ENCODE results near the gene COL8A2.

COL8A2 gene

DNA sequence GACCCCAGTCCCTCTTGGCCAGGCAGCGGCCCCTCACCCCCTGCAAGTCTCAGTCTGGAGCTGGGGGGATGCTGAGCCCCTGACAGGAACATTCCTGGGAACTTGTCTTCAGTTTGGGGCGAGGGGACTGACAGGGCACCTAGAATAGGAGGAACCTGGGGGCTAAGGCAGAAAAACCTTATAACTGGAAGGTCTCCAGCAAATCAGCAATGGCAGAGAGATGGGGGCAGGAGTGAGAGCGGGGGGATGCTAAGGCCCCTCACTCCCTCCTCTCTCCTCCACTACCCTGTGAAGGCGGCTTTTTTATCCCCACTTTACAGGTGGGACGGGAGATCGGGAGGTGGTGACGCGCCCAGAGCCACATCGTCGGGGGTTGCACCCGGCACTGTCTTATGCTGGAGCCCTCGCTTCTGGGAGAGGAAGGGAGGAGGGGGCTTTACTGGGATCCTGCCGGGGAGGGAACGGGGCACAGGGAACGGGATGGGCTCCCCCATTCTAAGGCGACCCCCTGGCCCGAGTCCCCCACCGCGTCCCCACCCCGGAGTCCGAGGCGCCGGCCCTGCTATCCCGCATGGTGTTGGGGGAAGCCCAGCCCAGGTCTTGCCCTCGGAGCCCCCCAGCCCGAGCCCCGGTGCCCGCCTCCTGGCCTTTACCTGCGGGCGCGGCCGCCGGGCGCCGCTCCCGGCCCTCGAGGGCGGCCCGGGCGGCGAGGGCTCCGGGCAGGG is 456 bp downstream of the COL8A2 start:
- DNase-seq (ENCODE audit: low read depth, low spot score): no peak
- peak overlapping the region; percentile 35 for H3K4me3 ChIP-seq (ENCODE audit: low read depth, low read length)
- TF ChIP-seq, protein P1, sequence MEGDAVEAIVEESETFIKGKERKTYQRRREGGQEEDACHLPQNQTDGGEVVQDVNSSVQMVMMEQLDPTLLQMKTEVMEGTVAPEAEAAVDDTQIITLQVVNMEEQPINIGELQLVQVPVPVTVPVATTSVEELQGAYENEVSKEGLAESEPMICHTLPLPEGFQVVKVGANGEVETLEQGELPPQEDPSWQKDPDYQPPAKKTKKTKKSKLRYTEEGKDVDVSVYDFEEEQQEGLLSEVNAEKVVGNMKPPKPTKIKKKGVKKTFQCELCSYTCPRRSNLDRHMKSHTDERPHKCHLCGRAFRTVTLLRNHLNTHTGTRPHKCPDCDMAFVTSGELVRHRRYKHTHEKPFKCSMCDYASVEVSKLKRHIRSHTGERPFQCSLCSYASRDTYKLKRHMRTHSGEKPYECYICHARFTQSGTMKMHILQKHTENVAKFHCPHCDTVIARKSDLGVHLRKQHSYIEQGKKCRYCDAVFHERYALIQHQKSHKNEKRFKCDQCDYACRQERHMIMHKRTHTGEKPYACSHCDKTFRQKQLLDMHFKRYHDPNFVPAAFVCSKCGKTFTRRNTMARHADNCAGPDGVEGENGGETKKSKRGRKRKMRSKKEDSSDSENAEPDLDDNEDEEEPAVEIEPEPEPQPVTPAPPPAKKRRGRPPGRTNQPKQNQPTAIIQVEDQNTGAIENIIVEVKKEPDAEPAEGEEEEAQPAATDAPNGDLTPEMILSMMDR (IDR thresholded peaks at IDR 0.05; ENCODE audit: low read depth, low read length): no peak
- in situ Hi-C loops (cut with HindIII; ENCODE audit: low sequenced_read_pairs): loop anchor here (25.0 kb wide), 2 partner anchors 163 to 288 kb away; no protein-coding TSS in a partner anchor

DNA sequence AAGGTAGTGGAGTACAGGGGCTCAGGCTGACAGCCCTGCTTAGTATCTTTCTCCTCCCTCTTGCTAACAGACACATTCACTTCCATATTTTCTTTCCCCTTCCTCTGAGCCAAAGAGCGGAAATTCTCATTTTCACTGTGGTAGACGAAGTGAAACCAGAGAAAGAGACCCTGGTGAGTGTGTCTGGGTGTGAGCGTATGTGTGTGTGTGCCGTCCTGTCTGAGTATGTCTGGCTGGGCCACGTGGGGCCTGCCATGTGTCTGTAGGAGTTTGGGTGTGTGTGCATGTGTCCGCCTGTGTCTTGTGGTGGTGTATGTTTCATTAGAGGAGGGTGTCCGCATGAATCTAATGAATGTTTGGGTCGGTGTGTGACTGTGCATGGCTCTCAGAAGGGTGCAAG is 1.7 kb downstream of the COL8A2 start:
- no peak for DNase-seq (ENCODE audit: low read depth, low spot score)
- TF ChIP-seq, protein P1 (IDR thresholded peaks at IDR 0.05; ENCODE audit: low read depth, low read length): no peak
- in situ Hi-C loops (cut with HindIII; ENCODE audit: low sequenced_read_pairs): no loop called here
- H3K4me3 ChIP-seq (ENCODE audit: low read depth, low read length): no peak overlapping the region

DNA sequence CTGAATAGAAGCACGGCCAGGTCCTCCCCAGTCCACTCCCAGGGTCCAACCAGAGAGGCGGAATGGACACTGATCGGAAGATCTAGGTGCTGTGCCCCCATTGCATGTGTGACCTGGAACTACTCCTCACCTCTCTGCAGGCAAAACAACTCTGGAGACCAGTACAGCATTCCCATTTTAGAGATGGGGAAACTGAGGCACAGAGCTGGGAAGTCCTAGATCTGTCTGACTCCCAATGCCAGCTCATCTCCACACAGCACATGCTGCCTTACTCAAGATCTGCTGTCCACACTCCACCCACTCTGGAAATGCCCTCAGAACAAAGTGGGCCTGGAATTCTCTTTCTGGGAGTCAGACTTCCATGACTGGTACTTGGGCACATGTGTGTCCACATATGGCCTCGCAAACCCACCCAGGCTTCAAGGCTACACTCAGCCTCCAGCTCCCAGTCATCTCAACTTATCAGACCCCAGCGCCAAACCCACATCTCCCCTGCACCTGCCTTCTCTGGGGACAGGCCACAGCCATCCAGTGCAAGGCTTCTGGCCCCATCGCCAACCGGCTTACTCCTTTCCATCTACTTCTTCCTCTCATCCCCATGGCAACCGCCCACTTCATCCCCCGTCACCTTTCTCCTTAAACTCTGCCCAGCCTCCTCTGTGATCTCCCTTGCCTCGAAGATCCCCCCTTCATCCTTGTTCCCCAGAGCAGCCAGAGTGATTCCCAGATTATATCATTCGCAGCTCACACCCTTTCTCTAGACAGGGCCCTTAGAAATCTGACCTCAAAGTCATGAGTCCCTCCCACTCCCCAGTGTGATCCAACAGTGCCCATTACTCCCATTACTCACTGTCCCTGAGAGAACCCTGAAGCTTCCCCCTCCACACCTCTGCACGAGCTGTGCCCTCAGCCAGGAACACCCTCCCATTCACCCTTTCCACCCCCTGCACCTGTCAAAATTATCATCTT is 2.7 kb downstream of the COL8A2 start:
- in situ Hi-C loops (cut with HindIII; ENCODE audit: low sequenced_read_pairs): no loop called here
- TF ChIP-seq, protein P1 (IDR thresholded peaks at IDR 0.05; ENCODE audit: low read depth, low read length): no peak
- no peak overlapping the region for H3K4me3 ChIP-seq (ENCODE audit: low read depth, low read length)
- no peak for DNase-seq (ENCODE audit: low read depth, low spot score)

DNA sequence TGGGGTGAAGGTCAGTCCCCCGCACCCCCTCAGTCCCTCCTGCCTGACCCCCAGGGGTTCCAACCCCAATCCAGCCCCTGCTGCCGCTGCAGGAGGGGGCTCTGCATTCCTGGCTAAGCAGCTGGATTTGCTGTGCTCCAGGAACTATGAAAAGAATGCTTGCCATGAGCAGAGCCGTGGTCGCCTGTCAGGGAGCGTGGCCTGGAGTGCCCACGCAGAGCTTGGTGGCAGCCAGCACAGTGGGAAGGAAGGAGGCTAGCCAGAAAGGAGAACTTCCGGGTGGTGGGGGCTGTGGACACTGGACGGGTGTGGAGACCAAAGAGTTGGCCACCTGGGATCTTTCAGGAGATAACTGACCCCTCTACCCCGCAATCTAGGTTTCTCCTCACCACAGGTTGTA is 5.6 kb downstream of the COL8A2 start:
- TF ChIP-seq, protein P1 (IDR thresholded peaks at IDR 0.05; ENCODE audit: low read depth, low read length): no peak
- no peak overlapping the region for H3K4me3 ChIP-seq (ENCODE audit: low read depth, low read length)
- in situ Hi-C loops (cut with HindIII; ENCODE audit: low sequenced_read_pairs): no loop called here
- no peak for DNase-seq (ENCODE audit: low read depth, low spot score)

DNA sequence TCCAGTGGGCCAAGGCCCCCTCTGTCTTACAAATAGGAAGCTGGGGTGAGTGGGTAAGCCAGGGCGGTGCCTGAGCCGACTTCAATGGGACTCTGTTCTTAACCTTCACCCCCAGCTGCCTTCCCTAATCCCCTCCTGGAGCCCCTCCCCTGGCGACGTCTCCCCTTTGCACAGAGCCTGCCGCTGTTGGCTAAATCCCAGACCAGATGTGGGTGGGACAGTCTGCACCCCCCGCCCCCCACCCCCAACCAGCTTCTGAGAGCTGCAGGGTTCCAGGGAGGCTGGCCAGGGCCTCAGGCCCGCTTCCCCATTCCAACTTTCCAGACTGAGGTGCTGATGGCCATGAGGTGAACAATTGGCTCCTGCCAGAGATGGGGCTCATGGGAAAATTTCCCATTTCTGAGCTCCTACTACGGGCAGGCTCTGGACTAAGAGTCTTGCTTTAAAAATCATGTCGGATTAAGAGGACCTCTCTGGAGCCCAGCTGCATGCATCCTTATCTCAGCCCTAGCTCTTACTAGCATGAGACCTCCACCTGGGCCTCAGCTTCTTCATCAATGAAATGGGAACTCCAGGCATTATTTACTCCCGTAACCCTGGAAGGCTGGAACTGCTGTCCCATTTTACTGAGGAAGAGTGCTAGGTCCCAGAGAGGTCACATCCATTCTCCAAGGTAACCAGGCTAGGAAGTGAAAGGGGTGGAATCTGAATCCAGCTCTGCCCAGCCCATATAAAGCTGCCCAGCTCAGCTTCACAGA is 6.4 kb downstream of the COL8A2 start:
- DNase-seq (ENCODE audit: low read depth, low spot score): no peak
- TF ChIP-seq, protein P1 (IDR thresholded peaks at IDR 0.05; ENCODE audit: low read depth, low read length): no peak
- no peak overlapping the region for H3K4me3 ChIP-seq (ENCODE audit: low read depth, low read length)
- in situ Hi-C loops (cut with HindIII; ENCODE audit: low sequenced_read_pairs): no loop called here

DNA sequence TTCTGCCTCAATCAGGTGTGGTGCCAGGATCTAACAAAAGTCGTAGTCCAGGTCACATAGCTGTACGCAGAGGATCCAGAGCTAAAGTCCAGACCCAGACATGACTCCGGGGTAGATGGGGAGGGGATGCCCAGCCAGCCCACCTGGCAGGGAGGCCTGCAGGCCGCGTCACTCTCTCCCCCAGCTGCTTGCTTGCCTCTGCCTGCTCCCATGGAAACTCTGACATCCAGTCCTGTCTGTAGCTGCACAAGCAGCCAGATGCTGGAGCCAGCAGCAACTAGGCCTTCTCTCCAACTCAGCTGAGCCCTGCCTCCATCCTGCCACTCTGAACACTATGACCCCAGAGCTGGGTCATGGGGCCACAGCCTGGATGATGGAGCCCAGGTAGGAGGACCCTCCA is 8.1 kb downstream of the COL8A2 start:
- H3K4me3 ChIP-seq (ENCODE audit: low read depth, low read length): no peak overlapping the region
- in situ Hi-C loops (cut with HindIII; ENCODE audit: low sequenced_read_pairs): no loop called here
- TF ChIP-seq, protein P1 (IDR thresholded peaks at IDR 0.05; ENCODE audit: low read depth, low read length): no peak
- no peak for DNase-seq (ENCODE audit: low read depth, low spot score)
